Dermis microvascular lymphatic vessel endothelial cell (primary cell): Measurements from ENCODE around the gene THBS4. TPM values are rescaled to one million over a fixed set of nuclear protein-coding genes. Genes with fewer than 3 reads are reported as not detected.

ENCODE experiments used
- DNase-seq, 2 donors: peaks; one replicate each; pipeline versions ENCODE4 v3.0.0 to v3.0.0-alpha.2; 2010; ENCODE audit warnings: low read depth in 2 of 2
- total RNA-seq: library from RNA; depleted of rRNA; stranded (reverse); fragments of >200 nt; gene quantifications from 2 replicates; pipeline ENCODE4 v1.2.1, GENCODE V29; 2014

THBS4 gene
- total RNA-seq, result 1.2 and 2.9 TPM in 2 replicates

DNA sequence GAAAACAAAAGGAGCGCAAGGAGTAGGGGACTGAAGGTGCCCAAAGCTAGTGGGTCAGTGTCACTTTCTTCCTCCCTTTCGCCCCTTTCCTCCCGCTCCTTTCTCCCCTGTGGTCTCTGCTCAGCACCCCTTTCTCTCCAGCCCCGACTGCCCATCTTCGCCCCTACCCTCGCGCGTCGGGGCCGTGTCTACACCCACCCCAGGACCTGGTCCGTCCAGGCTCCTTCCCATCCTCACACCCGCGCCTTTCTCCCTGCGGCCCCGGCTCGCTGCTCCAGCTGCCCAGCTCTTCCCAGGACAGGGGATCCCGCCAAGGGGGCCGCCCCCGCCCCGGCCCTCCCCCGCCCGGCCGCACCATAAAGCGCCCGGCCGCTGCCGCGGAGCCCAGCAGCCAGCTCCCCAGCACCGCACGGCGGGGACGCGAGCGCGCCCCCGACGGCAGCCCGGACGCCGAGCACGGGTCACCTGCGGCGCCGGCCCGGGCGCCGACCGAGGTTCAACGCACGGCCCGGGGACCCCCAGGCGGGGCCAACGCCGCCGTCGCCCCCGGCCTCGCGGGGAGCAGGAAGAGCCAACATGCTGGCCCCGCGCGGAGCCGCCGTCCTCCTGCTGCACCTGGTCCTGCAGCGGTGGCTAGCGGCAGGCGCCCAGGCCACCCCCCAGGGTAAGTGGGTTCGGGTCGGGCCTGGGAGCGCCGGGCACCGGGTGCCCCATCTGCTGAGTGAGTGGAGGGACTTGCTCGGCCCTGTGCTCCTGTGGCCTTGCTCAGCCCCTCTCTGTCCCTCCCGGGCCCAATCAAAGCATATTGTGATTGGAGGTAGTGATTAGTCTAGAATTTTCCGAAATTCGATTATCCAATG is at the start of gene THBS4:
Gene THBS4 (plus strand): TSS at position 387 of the 860 bp plus-strand sequence. CDS start 190 bp downstream, at position 577.
- no peak for DNase-seq

GRCh38 chr5:79986260-79986659 is 48.9 kb upstream of the THBS4 start:
- DNase-seq, result no peak

DNA sequence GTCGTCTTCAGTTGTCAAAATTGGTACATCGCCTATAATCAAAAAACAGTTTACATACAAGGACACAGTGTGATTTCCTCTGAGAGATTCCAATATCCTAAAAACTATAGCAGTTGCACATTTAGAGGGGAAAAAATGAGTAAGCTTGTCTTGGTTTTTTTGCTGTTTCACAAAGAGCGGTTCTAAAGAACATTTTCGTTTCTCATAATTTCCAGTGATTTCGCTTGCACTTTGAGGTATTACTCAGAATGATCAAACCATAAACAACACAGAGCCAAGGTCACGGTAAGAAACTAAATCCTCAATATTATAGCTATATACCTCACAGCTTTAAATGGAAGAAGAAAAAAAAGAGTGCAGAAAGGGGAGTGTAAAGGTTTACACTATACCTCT is 44.9 kb upstream of the THBS4 start:
- no peak for DNase-seq

DNA sequence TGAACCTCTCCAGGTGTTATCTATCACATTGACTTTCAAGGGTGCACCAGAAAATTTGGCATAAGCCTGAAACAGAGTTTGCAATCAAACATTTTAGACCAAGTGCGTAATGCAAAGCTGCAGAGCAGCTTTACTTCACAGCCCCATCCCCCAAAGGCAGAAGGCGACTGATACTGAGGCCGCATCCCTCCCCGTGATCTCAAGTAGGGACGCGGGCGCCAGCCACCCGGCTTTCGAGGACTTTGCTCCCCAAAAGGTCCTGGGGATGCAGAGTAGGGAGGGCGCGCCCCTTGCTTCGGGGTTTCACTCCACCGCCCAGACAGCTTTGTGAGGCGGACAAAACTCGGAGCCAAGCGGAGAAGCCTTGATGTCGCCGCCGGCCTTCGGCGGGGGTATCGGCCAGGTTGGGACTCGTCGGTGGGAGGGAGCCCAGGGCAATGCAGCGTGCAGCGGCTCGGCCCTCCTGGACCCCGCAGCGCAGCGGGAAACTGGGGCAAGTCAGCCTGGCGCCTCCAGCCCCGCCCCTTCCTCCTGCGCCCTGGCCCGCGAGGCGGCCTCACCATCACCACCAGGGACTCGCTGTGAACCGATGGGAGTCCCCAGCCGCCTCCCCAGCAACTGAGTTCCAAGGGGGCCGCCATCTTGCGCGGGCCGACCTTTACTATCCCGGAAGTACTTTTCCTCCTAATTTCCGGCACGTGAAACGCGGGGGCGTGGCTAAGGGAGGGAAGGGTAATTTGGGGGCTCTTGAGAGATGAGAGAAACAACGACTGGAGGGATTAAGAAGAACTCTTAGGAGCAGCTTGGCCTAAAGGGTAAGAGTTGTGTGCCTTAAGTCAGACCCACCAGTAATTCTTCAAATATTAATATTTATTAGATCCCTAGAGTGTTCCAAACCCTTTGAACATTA is 44.3 kb upstream of the THBS4 start, which contains the start of gene MTX3:
Gene MTX3 (minus strand): TSS at position 665 of the 910 bp plus-strand sequence. CDS start 24 bp downstream, at position 641.
- peak; percentile 34 to 69 for DNase-seq

GRCh38 chr5:79992891-79993657 is 42.1 kb upstream of the THBS4 start:
- DNase-seq, result no peak

GRCh38 chr5:79999722-80000121 is 35.4 kb upstream of the THBS4 start:
- no peak for DNase-seq

GRCh38 chr5:80002677-80003076 is 32.5 kb upstream of the THBS4 start:
- no peak for DNase-seq

DNA sequence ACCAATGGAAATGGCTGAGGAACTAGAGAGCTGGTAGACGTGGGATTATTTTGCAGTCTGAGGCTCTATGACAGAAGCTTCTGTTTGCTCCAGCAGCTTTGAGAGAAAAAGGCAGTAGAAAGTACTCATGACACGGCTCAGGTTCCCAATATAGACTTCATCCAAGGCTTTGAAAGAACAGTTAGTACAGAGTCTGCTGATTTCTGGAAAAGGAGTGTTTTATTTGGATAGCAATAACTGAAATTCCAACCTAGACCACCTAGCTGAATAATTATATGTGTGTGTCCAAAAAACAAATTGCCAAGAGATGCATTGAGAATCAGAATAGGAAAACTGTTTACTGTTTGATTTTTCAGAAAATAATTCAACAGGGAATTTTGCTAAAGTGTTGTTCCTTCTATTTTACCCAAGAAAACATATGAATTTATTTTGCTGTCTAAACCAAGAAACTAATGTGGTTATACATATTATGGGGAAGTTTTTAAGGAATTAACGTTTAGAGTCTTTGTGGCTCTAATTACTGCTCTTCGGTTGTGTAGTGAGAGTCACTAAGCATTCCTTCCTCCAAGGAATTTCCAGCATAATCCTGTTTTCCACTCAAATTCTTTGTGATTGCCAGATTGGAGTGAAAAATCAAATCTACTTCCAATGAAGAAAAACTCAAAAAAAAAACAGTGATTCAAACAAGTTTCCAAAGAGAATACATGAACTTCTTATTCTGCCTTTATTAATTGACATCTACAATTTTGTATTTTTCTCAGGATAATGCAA is 26.0 kb upstream of the THBS4 start:
- no peak for DNase-seq

DNA sequence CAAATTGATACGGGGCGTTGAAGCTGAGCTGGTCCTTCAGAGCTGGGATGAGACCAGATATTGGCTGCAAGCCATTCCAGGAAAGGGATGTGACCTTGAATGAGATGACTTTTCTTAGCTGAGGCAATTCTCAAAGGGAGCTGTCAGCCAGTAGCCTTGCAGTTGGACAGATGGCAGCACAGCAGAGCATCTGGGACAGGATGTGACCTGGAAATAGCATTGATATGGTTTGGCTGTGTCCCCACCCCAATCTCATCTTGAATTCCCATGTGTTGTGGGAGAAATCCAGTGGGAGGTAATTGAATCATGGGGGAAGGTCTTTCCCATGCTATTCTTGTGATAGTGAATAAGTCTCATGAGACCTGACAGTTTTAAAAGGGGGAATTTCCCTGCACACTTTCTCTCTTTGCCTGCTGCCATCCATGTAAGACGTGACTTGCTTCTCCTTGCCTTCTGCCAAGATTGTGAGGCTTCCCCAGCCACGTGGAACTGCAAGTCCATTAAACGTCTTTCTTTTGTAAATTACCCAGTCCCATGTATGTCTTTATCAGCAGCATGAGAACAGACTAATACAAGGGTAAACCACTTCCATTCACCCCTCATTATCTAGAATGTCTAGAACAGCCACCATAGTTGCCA is 24.3 kb upstream of the THBS4 start:
- DNase-seq, result no peak

DNA sequence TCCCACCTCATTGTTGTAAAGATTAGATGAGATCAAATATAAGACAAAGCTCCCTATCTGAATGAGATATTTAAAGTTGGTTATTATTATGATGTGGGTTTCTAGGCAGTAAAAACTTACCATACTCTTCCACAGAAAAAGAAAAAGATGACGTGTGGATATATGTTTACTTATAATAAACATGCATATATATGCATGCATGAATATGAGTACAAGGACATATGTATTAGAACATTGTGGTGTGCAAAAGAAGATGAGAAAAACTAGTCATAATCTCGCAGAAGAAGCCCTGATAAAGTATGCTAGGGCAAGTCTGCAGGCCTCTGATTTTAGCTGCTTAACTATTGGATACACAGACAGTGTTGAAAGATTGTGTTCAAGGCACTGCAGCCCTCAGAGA is 10.1 kb upstream of the THBS4 start:
- no peak for DNase-seq

DNA sequence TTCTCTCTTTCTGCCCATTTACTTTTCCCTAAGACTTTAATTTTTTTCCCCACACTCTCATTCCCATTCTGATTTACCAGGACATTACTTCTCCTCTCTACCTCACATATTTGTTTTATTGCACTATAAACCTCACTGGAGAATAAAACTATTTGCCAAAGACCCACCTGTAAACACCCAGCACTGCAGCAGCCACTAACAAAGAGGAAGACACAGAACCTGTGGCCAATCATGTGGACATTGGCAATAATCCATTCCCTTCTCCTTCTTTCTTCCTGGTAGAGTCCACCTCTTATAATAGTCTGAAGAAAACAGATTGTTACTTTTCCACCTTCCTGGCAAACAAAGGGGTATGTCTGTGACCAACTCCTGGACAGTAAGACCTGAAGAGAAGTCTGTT is 8.3 kb upstream of the THBS4 start:
- no peak for DNase-seq

DNA sequence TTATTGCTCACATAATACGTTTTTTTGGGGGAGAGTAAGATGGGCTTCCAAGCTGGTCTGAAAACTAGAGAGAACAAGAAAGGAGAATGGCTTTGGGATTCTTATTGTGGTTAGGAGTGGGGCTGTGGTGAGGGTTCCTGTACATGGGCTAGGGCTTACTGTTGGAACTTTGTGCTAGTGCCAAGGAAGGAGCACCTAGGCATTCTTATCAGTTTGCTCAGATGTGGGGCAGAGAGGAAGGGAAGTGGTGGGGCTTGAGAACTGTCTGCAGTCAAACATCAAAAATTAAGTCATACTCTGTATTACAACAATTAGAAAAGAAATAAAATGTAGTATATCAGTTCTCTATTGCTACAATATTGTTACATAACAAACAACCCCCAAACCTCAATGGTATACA is 4.0 kb upstream of the THBS4 start:
- DNase-seq, result no peak

DNA sequence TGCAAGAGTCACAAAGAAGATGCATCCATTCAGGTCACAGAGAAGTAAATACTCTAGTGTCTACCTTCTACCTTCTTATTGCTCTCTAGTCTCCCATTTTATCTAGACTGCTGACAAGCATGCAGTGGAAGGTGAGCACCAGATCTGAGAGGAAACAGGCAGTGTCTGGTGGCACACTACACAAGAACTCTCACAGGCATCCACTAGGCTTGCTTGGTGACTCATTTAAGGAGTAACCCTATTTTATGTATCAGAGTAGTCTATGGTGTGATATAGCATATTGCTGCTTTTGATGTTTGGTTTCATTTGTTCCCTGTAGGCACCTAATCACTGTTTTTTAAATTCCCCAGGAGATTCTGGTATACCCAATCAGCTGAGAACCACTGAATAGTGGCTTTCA is 1.6 kb upstream of the THBS4 start:
- no peak for DNase-seq

DNA sequence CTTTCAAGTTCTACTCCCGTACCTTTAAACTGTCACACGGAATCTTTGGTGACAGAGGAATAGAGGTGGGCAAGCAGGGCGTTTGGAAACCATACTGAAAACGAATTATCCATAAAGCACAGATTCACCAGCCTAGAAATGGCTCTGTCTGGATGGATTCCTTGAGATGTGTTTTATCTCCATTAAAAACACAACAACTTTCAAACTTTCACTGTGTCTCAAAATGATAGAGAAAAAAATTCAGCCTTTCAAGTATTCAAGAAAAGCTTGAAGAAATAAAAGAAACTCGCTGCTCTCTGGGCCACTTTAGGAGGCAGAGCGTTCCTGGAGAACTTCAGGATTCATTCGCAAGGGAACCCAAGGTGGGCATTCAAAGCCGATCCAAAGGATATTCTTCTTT is 589 bp upstream of the THBS4 start:
- DNase-seq, result no peak

DNA sequence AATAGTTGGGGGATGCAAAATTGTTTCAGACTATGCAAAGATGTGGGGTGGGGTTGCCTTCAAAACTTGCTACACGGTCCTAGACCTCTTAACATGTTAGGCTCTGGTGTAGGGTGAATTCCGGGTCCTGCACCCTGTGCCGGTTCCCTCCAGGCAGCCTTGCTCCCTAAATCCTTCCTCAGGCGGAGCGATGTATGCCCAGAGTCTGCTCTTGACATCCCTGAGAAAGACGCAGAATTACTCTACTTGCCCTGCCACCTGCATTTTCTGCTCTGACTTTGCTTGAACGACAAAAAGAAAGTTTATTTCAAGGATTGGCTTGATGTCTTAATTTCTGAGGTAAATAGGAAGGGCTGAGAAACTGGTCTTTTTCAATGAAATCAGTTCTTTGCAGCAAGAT is 691 bp downstream of the THBS4 start:
- DNase-seq, result no peak

GRCh38 chr5:80036615-80037014 is 1.5 kb downstream of the THBS4 start:
- DNase-seq, result no peak

DNA sequence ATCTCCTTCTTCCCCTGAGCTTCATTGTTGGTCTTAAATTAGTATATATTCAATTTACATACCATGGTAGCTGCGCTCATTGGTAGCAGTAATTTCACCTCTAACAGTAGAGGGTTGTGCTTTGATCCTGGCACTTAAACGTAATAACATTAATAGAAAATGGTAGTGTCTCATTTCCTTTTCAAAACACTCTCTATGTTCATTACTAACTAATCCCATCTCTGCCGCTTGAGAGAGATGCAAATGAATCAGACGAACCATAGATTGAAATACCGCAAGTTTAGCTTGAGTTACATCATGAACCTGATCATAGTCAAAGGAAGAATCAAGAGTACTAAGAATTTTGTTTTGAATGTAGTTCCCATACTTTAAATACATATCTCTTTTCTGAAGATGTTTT is 2.2 kb downstream of the THBS4 start:
- no peak for DNase-seq

GRCh38 chr5:80039650-80040049 is 4.5 kb downstream of the THBS4 start:
- DNase-seq, result no peak

GRCh38 chr5:80041527-80041926 is 6.4 kb downstream of the THBS4 start:
- DNase-seq, result no peak

DNA sequence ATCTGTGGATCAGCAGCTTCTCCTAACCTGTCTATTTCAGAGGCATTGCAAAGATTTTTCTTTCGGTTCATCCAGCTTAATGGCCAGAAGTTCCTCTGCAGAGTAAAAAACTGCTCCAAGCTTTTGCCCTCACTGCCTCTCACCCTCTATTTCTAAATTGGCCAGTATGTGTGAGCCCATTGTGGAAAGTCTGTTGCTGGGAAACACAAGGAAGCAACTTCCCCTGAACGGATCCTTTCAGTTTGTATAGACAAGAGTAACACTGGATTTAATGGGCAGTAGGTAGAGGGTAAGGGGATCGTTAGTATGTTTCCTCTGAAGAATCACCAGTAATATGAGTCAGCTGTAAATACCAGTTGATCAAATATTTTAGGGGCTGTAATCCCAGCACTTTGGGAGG is 7.2 kb downstream of the THBS4 start:
- no peak for DNase-seq
